GM21529 (cell line): ENCODE results near the gene METTL16.
A peak's percentile ranks its signal among the peaks of the same experiment; 100 is the strongest.

Experiments used
- ATAC-seq: cut with Tn5 transposase; IDR thresholded peaks from one replicate; pipeline ENCODE4 v1.9.1; 2021; ENCODE audit not compliant: unreplicated experiment

The METTL16 gene

GRCh38 chr17:2397247-2398171 is 114.2 kb downstream of the METTL16 start:
- no peak for ATAC-seq

GRCh38 chr17:2396568-2397246 is 115.0 kb downstream of the METTL16 start:
- peak; percentile 17 for ATAC-seq

GRCh38 chr17:2396192-2396567 is 115.5 kb downstream of the METTL16 start:
- no peak for ATAC-seq

GRCh38 chr17:2395258-2396181 is 116.2 kb downstream of the METTL16 start:
- ATAC-seq, result no peak

GRCh38 chr17:2394775-2395201 is 116.9 kb downstream of the METTL16 start:
- ATAC-seq, result no peak

- no peak for ATAC-seq
Observed at GRCh38 chr17:2393954-2394749, 117.5 kb downstream of the METTL16 start.

GRCh38 chr17:2393174-2393953 is 118.3 kb downstream of the METTL16 start:
- ATAC-seq, result peak; percentile 32

- peak; percentile 49 for ATAC-seq
Observed at GRCh38 chr17:2392252-2393173, 119.2 kb downstream of the METTL16 start.

GRCh38 chr17:2391597-2392251 is 120.0 kb downstream of the METTL16 start:
- no peak for ATAC-seq

GRCh38 chr17:2390199-2390836 is 121.4 kb downstream of the METTL16 start:
- ATAC-seq, result no peak

- no peak for ATAC-seq
Observed at GRCh38 chr17:2388683-2389055, 123.0 kb downstream of the METTL16 start.

GRCh38 chr17:2388020-2388682 is 123.5 kb downstream of the METTL16 start:
- no peak for ATAC-seq

GRCh38 chr17:2387086-2388019 is 124.3 kb downstream of the METTL16 start:
- no peak for ATAC-seq

- ATAC-seq, result no peak
Observed at GRCh38 chr17:2386400-2387085, 125.1 kb downstream of the METTL16 start.
